H1 (cell line): ENCODE measurements around the gene LIPJ. TPM values are rescaled to one million over a fixed set of nuclear protein-coding genes. Genes with fewer than 3 reads are reported as not detected.

Experiments
- BCL11A ChIP-seq, 2 experiments: IDR thresholded peaks; one replicate each; pipeline ENCODE4 v1.6.1; 2011; ENCODE audit warnings: low read depth in 2 of 2, low read length in 2 of 2, mild to moderate bottlenecking in 2 of 2
- CHD7 ChIP-seq: fragments of 300-600 bp; sonication (generic); IDR thresholded peaks from 2 replicates; pipeline ENCODE4 v1.7.1; 2012; ENCODE audit warnings: low read length, moderate library complexity, mild to moderate bottlenecking, inconsistent platforms; ENCODE audit not compliant: insufficient replicate concordance
- EGR1 ChIP-seq: IDR thresholded peaks from 2 replicates; pipeline ENCODE4 v1.6.1; 2011; ENCODE audit warnings: low read depth, low read length, borderline replicate concordance
- EP300 ChIP-seq, 2 experiments: IDR thresholded peaks; 1 replicate in 1 of 2; 2 replicates in 1 of 2; pipeline ENCODE4 v1.6.1; 2011 to 2012; ENCODE audit warnings: low read depth in 2 of 2, low read length in 2 of 2, mild to moderate bottlenecking in 2 of 2, borderline replicate concordance in 1 of 2, inconsistent platforms in 1 of 2, moderate library complexity in 1 of 2
- FOSL1 ChIP-seq: IDR thresholded peaks from 2 replicates; pipeline ENCODE4 v1.6.1; 2011; ENCODE audit warnings: mild to moderate bottlenecking, low read depth, low read length, moderate library complexity; ENCODE audit not compliant: insufficient read depth
- KDM1A ChIP-seq: fragments of 200-600, 300-600 bp; sonication (generic); IDR thresholded peaks from 2 replicates; pipeline ENCODE4 v1.7.1; 2016; ENCODE audit warnings: mild to moderate bottlenecking, low read length, borderline replicate concordance
- SAP30 ChIP-seq: fragments of 300-600 bp; sonication (generic); IDR thresholded peaks from 2 replicates; pipeline ENCODE4 v1.7.1; 2012; ENCODE audit warnings: low read length, moderate library complexity, mild to moderate bottlenecking, inconsistent platforms; ENCODE audit not compliant: insufficient read depth, insufficient replicate concordance
- SIN3A ChIP-seq, 2 experiments: IDR thresholded peaks in 1 of 2; conservative IDR thresholded peaks in 1 of 2; 2 replicates each; pipeline ENCODE4 v1.6.1; 2011 to 2012; ENCODE audit warnings: low read length in 2 of 2, improper control_type of control experiment in 1 of 2, low read depth in 1 of 2, mild to moderate bottlenecking in 1 of 2
- TEAD4 ChIP-seq: IDR thresholded peaks from 2 replicates; pipeline ENCODE4 v1.6.1; 2012; ENCODE audit warnings: low read depth, low read length, inconsistent platforms, mixed read lengths
- polyA plus RNA-seq, 7 experiments: library from polyadenylated mRNA; depleted of rRNA in 3 of 7; stranded (reverse) in 5 of 7; unstranded in 2 of 7; fragments of >200 nt in 5 of 7; fragments of 200-250 nt in 2 of 7; gene quantifications; 1 replicate in 5 of 7; 2 replicates in 1 of 7; 4 replicates in 1 of 7; pipeline versions ENCODE4 v1.2.1 to v1.2.3, GENCODE V29; 2011 to 2013; ENCODE audit warnings: missing spikeins in 2 of 7, mixed read lengths in 2 of 7
- total RNA-seq: library from RNA; stranded (reverse); fragmentation: NEBNext Ultra II Directional; extraction: Animal tissue kit (Norgen Biotek cat#: 25700); gene quantifications from 2 replicates; pipeline ENCODE4 v1.2.1, GENCODE V29; 2021

The LIPJ gene
- total and polyA plus RNA-seq, 2 of the 8 experiments (the other 6 are each of a cell fraction or from before 2014, with no cell fraction given), result not detected

GRCh38 chr10:88651101-88651551, 64.6 kb downstream of the LIPJ start (continued):
- TF ChIP-seq CHD7 (no peak), KDM1A (no peak), FOSL1 (no peak), EP300 (IDR thresholded peaks at IDR 0.05; ENCODE audit: borderline replicate concordance in 1 of 2, low read depth in 2 of 2, low read length in 2 of 2) (no peak), SIN3A (conservative IDR thresholded peaks at IDR 0.05 in 1 of 2, IDR thresholded peaks at IDR 0.05 in 1 of 2; ENCODE audit: low read depth in 1 of 2, low read length in 2 of 2) (no peak), TEAD4 (no peak), EGR1 (no peak), BCL11A (IDR thresholded peaks at IDR 0.05; ENCODE audit: low read depth in 2 of 2, low read length in 2 of 2) (no peak), SAP30 (no peak)
